Stimulated activated CD8-positive, alpha-beta memory T cell treated with anti-CD3 and anti-CD28 coated beads, Interleukin-12 subunit alpha, Interleukin-12 subunit beta, amount 100 ng/mL, for 1 hour (primary cell): ENCODE results near the gene RIN3.

Experiments
- DNase-seq: peaks from one replicate; pipeline ENCODE4 v3.0.0-alpha.2; 2020; ENCODE audit warnings: low read depth

Gene RIN3

DNA sequence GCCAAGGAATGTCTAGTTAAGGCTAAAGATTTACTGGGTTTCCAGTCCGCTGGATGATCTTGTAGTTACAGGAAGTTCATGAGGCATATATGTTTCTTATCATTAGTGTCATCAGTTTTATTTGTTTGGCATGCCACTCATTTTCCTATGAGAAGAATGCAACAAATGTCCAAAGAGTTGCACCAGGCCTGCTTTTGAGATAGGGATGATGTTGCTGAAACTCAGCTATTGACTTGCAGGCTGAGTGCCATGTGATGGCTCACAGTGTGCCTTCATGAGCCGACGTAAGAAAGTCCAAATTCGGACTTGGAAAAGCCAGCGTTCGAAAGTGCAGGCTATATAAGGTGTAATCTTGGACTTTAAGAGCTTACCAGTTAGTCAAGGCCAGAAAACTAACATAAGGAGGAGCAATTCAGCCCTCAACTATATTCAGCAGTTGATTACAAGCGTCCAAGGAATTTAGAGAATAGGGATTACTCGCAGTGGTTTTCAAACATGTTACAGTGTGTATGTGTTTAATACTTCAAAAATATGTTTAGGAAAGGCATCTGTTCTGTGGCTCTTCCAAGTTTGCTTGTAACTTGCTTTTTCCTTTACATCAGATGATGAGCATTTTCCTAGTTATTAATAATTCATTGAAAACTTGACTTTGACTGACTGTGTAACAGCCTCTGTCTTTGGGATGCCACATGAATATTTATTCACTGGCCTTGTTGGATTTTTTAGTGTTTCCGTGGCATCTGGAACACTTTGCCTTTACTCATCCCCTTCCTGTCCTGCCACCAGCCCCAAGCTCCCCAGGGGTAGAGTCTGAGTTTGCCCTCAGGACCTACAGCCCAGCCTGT is 133.6 kb downstream of the RIN3 start:
- no peak for DNase-seq

DNA sequence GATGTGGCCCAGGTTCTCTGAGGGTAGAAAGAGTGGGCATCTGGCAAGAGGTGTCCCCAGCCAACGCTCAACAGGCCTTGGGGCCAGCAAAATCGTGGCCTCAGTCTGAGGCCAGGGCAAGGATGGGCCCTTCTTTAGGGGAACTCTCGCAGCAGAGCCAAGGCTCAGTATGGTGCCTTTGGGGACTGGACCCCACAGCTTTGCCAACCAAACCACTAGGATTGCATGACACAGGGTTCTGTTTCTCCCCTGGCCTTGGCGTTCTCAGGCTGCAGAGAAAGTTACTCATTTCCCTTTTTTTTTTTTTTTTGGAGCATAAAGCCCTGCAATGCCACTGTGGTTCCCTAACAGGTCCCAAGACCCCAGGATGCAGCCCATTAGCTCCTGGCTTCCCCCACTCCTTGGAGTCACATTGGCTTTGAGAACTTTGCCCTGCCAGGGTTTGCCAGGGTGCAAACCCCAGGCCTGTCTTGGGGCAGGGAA is 134.3 kb downstream of the RIN3 start:
- DNase-seq = no peak

DNA sequence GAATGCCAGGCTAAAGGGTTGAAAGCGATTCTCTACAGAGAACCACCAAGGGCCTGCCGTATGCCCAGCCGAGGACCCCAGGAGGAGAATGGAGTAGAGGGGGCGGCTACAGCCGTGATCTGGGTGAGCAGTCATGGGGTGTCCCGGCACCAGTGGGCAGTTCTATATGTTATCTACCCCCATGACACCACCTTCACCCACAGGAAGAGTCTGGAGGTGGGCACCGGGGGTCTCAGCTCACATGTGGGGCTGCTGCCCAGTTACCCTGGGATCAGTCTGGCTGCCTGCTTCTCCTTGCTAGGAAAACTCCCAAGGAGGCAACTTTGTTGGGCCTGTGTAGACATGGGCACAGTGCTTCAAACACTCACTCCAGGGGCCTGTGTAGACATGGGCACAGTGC is 135.5 kb downstream of the RIN3 start:
- no peak for DNase-seq

DNA sequence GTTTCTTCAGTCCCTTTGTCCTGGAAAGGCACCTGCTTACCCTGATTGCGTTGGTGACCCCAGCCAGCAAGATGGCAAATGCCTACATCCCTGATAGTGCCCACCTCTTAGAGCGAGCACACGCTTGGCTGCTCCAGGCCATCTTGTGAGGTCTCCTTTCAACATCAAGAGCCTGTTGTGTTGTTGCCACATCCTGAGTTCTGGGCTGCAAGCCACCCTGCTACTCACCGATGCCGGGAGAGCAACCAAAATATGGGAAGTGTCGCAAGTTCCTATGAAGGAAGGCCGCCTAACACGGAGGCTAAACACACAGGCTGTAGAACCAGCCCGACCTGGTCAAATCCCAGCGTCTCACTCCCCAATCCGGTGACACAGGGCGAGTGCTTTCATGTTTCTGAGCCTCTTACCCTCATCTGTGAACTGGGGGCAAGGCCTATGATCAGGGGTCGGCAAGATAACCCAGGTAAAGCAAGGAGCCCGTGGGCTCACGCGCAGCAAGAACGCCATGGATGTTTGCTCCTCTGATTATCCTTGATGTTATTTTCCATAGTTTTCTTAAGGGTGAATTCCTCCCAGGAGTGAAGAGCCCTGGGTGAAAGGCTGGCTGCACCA is 136.5 kb downstream of the RIN3 start:
- DNase-seq = no peak

DNA sequence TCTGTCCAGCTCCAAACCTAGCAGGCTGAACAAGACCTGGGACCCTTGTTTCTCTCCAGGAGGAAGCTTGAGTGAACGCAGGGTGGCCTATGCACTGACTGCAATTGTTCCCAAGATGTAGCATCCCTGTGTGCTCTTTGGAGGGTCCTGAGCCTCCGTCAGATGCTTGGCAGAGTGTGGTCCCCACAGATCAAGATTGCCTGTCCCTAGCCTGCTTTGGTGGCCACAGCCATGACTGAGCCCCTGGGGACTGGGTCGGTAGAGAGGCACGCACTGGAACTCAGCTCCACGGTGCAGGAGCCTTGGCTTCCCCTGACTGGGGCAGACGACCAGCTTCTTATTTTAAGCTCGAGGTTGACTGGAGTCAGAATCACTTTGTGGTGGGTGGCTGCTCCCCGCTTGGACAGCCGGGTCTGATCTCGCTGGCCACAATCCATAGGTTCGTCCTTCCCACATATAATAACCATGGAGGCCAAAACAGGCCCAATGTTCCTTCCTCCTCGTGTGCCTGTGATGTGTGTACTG is 137.1 kb downstream of the RIN3 start:
- DNase-seq = no peak

DNA sequence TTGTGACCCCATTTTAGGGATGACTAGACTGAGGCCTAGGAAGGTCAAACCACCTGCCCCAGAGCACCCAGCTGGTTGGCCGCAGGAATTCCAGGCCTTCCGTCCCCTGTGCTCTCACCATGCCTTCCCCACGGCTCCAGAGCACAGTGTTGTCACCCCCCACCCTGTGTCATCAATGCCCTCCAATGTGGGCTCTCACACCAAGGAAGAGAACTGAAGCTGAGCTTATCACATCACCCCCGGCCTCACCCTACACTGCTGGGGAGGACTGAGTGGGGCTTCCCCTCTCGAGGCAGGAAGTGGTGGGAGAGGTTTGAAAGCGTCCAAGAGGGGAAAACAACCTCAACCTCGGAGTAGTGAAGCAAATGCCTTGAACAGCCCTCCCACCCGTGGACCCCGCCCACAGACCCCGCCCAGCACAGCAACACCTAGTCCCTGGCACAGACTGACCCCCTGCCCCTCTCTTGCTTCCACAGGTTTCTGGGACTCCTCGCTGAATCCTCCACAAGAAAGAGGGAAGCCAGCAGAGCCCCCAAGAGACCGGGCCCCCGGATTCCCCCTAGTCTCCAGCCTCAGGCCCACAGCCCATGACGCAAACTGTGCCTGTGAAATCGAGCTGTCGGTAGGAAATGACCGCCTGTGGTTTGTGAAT is 137.7 kb downstream of the RIN3 start:
- peak; percentile 64 for DNase-seq

DNA sequence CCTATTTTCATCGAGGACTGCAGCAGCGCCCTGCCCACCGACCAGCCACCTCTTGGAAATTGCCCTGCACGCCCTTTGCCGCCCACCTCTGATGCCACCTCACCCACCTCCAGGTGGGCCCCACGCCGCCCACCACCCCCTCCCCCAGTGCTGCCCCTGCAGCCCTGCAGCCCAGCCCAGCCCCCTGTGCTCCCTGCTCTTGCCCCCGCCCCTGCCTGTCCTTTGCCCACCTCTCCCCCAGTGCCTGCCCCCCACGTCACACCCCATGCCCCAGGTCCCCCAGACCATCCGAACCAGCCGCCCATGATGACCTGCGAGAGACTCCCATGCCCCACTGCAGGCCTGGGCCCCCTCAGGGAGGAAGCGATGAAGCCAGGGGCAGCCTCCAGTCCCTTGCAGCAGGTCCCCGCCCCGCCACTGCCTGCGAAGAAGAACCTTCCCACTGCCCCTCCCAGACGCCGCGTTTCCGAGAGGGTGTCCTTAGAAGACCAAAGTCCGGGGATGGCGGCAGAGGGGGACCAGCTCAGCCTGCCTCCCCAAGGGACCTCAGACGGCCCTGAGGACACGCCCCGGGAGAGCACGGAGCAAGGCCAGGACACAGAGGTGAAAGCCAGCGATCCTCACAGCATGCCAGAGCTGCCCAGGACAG is 138.3 kb downstream of the RIN3 start:
- peak; percentile 23 for DNase-seq

DNA sequence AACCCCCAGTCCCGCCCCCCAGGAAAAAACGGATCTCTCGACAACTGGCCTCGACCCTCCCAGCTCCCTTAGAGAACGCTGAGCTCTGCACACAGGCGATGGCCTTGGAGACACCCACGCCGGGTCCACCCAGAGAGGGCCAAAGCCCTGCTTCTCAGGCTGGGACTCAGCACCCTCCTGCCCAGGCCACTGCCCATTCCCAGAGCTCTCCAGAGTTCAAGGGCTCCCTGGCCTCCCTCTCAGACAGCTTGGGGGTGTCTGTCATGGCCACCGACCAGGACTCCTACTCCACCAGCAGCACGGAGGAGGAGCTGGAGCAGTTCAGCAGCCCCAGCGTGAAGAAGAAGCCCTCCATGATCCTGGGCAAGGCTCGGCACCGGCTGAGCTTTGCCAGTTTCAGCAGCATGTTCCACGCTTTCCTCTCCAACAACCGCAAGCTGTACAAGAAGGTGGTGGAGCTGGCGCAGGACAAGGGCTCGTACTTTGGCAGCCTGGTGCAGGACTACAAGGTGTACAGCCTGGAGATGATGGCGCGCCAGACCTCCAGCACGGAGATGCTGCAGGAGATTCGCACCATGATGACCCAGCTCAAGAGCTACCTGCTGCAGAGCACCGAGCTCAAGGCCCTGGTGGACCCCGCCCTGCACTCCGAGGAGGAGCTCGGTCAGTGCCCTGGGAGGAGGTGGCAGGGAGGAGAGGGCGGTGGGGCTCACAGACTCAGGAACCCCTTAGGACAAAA is 139.0 kb downstream of the RIN3 start:
- no peak for DNase-seq

DNA sequence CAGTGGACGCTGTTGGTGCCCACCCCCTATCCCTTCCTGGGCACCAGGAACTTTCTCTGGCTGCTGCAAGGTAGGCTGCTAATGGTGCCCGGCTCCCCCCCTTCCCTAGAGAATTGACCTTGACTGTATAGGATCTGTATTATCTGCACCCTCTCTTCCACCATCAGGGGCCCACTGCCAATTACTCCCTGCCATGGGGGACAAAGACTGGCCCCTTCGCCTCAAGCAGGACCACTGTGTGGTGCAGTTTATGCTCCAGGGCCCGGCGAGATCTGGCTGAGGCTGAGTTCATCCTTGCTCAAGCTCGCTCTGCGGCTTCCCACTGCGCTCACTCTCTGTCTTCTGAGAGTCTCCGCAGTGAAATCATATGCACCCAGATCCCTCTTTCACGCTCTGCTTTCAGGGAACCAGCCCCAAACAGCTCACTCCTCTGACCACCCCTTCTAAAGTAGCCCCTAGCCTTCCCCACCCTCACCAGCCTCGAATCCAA is 139.6 kb downstream of the RIN3 start:
- no peak for DNase-seq

DNA sequence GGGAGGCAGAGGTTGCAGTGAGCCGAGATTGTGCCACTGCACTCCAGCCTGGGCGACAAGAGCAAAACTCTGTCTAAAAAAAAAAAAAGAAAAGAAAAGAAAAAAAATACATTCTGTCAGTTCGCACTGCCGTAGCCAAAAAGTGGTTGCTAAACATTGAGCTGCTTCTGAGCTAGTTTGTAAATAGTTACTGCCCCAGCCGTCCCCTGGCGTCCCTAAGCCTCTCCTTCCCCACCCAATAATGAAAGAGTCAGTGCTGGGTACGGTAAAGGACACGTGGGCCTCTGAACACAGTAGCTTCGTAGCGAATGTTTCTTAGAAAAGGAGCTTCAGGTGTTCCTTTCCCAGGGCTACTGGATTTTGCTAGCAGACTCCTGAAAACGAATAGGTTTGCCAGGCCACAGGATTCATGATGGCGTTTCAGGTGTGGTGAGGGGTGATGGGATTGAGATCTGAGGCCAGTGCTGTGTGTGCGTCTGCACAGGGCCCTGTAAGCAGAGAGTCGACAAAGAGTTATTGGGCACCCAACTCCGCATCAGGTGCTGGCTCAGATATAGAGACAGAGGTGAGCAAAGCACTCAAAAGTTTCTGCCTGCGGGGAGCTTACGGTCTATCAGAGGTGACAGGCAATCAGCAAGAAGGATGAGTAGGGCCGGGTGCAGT is 140.8 kb downstream of the RIN3 start:
- DNase-seq = no peak

DNA sequence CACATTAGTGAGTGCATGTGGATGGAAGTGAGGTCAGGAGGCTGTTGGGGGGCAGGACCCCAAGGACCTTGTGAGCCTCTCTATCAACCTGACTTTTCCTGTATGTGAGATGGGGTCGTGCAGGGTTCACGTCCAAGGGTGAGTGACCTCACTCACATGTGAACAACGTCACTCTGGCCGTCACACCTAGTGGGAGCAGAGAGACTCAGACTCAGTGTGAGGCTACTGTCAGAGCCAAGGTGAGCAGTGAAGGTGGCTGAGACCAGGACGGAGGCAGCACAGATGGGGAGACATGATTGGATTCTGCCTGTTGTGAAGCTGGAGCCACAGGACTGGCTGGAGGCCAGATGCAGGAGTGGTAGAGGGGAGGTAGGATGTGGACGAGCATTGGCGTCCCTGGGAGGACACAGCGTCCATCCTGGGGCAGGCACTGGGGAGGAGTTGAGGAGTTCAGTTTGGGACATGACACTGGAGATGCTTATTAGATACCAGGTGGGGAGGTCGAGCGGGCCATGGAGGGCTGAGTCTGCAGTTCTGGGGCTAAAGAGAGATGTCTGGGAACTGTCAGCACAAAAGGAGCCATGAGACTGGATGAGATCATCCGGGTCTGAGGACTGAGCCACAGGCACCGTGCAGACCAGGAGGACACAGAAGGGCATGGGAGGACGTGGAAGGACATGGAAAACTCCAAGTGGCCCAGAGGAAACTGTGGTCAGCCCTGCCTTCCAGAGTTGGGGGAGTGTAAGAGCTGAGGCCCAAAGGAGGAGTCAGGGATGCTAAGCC is 142.0 kb downstream of the RIN3 start:
- DNase-seq = no peak

DNA sequence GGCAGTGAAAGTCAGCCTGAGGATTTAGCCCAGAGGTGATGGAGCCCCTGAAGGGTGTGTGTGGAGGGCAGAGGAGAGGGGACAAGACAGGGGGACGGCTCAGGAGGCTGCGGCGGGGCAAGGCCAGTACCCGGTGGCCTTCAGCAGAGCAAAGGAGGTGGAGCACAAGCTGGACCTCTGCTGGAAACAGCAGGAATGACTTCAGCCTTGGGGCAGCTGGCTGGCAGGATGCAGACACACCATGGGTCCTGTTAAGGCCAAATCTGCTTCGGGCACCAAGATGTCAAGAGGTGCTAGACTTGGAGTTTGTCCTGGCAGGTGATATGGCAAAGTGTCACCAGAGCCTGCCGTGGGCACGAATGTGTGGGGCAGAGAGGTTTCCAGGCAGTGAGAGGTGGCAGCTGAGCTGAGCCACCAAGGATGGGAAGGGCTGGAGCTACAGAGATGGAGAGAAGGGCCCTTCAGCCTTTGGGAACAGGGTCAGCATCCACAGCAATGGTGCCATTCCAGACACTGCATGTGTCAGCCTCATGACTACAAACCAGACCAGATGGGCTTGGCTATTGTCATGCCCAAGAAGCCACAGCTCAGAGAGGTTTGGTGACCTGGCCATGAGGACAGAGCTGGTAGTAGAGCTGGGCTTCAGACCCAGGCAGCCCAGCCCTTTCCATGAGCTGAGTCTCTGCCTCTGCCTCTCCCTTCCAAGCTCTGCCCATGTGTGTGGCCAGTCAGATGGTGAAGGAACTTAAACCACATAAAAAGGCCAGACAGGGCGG is 142.9 kb downstream of the RIN3 start:
- DNase-seq = no peak

DNA sequence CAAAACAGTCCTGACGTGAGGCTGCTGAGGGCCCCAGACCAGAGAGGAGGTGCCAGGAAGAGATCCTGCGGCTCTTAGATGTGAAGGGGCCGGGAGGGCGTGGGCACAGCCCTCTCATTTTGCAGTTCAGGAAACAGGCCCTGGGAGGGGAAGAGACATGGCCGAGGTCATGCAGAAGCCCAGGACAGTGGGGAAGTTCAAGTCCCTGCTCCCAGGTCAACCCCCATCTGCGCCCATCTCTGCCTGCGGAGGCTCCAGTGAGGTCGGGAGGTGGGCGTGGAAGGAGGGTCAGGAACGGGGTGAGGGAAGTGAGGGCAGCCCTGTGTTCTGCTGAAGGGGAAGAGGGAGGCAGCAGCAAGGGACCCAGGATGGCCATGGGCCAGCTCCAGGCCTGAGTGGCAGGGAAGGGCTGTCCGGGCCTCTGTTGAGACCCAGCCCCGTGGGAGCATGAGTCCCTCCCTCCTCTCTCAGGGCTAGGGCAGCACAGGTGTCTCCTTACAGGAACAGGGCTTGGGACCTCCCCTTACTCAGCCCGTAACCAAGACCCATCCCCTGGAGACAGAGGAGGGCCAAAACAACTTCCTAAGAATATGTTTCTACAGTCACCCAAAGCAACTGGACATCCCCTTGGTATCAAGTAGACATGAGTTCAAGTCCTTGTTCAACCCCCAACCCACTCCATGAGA is 144.0 kb downstream of the RIN3 start:
- no peak for DNase-seq

DNA sequence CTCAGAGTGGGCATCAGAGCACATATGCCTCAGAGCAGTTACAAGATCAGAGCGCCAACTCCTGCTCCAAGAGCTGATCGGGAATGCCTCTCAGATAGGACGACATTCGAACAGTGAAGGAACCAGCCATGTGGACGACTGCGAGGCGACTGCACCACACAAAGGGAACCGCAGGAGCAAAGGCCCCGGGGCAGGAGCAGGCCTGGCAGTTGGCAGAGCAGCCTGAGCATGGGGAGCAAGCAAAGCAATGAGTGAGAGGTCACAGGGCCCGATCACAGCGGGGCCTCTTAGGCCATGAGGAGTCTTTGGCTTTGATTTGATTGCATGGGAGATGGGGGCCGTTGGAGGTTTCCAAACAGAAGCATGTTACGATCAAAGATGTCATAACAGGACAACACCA is 144.6 kb downstream of the RIN3 start:
- DNase-seq = no peak

DNA sequence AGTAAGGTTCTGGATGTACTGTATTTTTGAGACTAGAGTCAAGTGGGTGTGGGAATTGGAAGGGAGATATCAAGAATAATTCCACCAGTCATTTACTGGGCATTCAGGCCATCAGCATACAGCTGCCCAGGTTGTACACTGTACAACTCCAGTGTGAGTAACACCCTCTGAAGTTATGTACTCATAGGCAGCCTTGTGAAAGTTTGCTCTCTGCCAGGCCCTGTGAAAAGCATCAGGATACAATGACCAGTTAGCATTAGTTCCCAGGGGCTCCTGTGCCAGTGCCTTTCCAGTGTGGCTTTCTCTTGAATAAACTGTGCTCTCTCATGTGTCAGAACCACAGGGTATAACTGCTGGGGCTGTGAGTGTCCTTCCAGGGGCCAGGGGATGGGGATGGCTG is 145.1 kb downstream of the RIN3 start:
- no peak for DNase-seq

DNA sequence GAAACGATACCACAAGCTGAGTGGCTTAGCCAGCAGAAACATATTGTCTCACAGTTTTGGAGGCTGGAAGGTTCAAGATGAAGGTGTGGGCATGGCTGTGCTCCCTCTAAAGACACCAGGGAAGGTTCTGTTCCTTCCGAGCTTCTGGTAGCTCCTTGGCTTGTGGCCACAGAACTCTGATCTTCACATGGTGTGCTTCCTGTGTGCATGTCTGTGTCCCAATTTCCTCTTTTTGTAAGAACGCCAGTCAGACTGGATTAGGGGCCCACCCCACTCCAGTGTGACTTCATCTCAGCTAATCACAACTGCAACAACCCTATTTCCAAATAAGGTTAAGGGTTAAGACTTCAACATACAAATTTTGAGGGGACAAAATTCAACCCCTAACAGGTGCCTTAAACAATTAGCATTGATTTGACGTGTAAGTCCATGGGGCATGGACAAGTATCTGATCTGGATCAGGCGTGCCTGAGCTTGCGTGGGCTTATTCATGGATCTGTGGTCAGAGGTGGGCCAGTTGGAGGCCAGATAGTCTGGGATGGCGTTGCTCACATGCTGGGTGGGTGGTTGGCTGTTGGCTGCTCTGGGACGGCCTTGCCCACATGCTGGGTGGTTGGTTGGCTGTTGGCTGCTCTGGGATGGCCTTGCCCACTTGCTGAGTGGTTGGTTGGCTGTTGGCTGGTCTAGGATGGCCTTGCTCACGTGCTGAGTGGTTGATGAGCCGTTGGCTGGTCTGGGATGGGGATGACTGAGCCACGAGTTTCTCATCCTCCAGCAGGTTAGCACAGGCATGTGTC is 146.4 kb downstream of the RIN3 start:
- DNase-seq = no peak

DNA sequence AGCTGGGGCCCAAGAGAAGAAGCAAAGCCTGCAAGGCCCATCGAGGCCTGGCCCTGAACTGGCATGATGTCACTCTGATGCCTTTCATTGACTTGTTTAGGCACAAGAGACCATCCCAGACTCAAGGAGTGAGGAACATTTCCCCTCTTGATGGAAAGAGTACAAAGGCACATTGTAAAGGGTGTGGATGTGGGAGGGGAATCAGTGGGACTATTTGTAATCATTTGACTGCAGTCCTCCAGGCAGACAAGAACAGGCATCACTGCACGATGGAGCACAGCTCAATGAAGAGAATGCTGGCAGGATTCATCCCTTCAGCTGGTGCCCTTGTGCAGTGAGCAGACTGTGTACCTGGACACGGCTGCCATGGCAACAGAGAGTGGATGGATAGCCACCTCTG is 147.0 kb downstream of the RIN3 start:
- DNase-seq = no peak

DNA sequence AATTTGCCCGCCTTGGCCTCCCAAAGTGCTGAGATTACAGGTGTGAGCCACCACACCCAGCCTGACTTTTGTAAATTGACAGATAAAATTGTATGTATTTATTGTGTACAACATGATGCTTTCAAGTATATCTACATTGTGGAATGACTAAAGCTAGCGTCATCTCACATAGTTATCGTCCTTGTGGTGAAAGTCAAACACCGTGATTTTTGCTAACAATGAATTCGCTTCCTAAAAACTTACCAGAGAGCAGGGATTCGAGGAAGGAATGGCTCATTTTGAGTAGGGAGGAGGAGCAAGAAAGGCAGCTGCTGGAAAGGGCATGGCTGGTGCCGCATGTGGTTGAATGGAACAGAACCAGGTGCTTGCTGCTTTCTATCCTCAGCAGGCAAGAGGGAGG is 149.5 kb downstream of the RIN3 start:
- no peak for DNase-seq
